GM23338 (cell line): Measurements from ENCODE around the gene ARL5B. TPM values are rescaled to one million over a fixed set of nuclear protein-coding genes. Genes with fewer than 3 reads are reported as not detected.

Experiments
- ATAC-seq: fragments of 200-7000 bp; cut with Tn5 transposase; 3 replicates; pipeline ENCODE4 v1.9.1; 2020
- DNase-seq: peaks from one replicate; pipeline ENCODE4 v3.0.0-alpha.2; 2015; ENCODE audit warnings: low spot score
- H2AFZ ChIP-seq: fragments of 200-600 bp; sonication (generic); 2 replicates; pipeline ENCODE4 v1.8.0; 2016; ENCODE audit warnings: antibody characterized with exemption, mild to moderate bottlenecking, moderate library complexity
- H3F3A ChIP-seq: fragments of 200-600 bp; sonication (generic); replicated peaks from 2 replicates; pipeline ENCODE4 v1.8.0; 2017; ENCODE audit warnings: antibody characterized with exemption, mixed run types, low read depth
- H3K27ac ChIP-seq: fragments of 200-600 bp; sonication (generic); 2 replicates; pipeline ENCODE4 v1.6.1; 2016; ENCODE audit warnings: low read depth
- H3K27me3 ChIP-seq: fragments of 200-600 bp; sonication (generic); 2 replicates; pipeline ENCODE4 v1.8.0; 2016; ENCODE audit warnings: mild to moderate bottlenecking, mixed run types, moderate library complexity; ENCODE audit not compliant: insufficient read depth
- H3K36me3 ChIP-seq: fragments of 200-600 bp; sonication (generic); 2 replicates; pipeline ENCODE4 v1.8.0; 2016; ENCODE audit warnings: mild to moderate bottlenecking; ENCODE audit not compliant: insufficient read depth
- H3K4me1 ChIP-seq: fragments of 200-600 bp; sonication (generic); 2 replicates; pipeline ENCODE4 v1.8.0; 2016; ENCODE audit warnings: mild to moderate bottlenecking, moderate library complexity; ENCODE audit not compliant: insufficient read depth
- H3K4me2 ChIP-seq: fragments of 200-600 bp; sonication (generic); 2 replicates; pipeline ENCODE4 v1.7.1; 2017; ENCODE audit warnings: mixed run types
- H3K4me3 ChIP-seq: fragments of 200-600 bp; sonication (generic); 2 replicates; pipeline ENCODE4 v1.6.1; 2016; ENCODE audit warnings: mixed run types
- H3K79me2 ChIP-seq: fragments of 200-600 bp; sonication (generic); replicated peaks from 2 replicates; pipeline ENCODE4 v1.8.0; 2017; ENCODE audit warnings: mild to moderate bottlenecking; ENCODE audit not compliant: insufficient read depth
- H3K9me2 ChIP-seq: fragments of 200-600 bp; sonication (generic); 2 replicates; pipeline ENCODE4 v1.8.0; 2017; ENCODE audit not compliant: insufficient read depth
- H4K20me1 ChIP-seq: fragments of 200-600 bp; sonication (generic); replicated peaks from 2 replicates; pipeline ENCODE4 v1.8.0; 2017; ENCODE audit warnings: mild to moderate bottlenecking; ENCODE audit not compliant: insufficient read depth
- H3K27ac Mint-ChIP-seq: 2 replicates; pipeline ENCODE4 v1.8.0; 2020; ENCODE audit warnings: inconsistent platforms, mild to moderate bottlenecking, moderate library complexity, mixed read lengths
- H3K27me3 Mint-ChIP-seq: 3 replicates; pipeline ENCODE4 v1.8.0; 2022; ENCODE audit warnings: low read depth, mild to moderate bottlenecking, moderate library complexity, mixed read lengths, inconsistent platforms; ENCODE audit not compliant: insufficient read depth, poor library complexity
- H3K36me3 Mint-ChIP-seq: 3 replicates; pipeline ENCODE4 v1.8.0; 2021; ENCODE audit warnings: low read depth, mild to moderate bottlenecking, inconsistent platforms, moderate library complexity, mixed read lengths
- H3K4me1 Mint-ChIP-seq: 3 replicates; pipeline ENCODE4 v1.8.0; 2020; ENCODE audit warnings: mild to moderate bottlenecking, inconsistent platforms, mixed read lengths
- H3K4me3 Mint-ChIP-seq: 3 replicates; pipeline ENCODE4 v1.8.0; 2021; ENCODE audit warnings: moderate library complexity, mild to moderate bottlenecking, inconsistent platforms, mixed read lengths
- H3K9me3 Mint-ChIP-seq: 3 replicates; pipeline ENCODE4 v1.8.0; 2020; ENCODE audit warnings: moderate library complexity, mild to moderate bottlenecking, inconsistent platforms, mixed read lengths
- CREB1 ChIP-seq: fragments of 250-450 bp; sonication (Bioruptor Pico); IDR thresholded peaks from 2 replicates; pipeline ENCODE4 v1.5.0; 2020; ENCODE audit warnings: low read depth, mild to moderate bottlenecking, moderate library complexity
- CTCF ChIP-seq, 2 experiments: fragments of 200-600 bp in 1 of 2; sonication (generic) in 1 of 2; conservative IDR thresholded peaks; 2 replicates each; pipeline versions ENCODE4 v1.5.1 to v1.6.1; 2016 to 2017; ENCODE audit warnings: antibody characterized with exemption in 2 of 2, low read depth in 2 of 2, mild to moderate bottlenecking in 2 of 2, moderate library complexity in 1 of 2
- EZH2 ChIP-seq: fragments of 200-600 bp; sonication (generic); IDR thresholded peaks from one replicate; pipeline ENCODE4 v1.8.0; 2017; ENCODE audit warnings: antibody characterized with exemption, mild to moderate bottlenecking, low read depth; ENCODE audit not compliant: unreplicated experiment
- EZH2phosphoT487 ChIP-seq: fragments of 200-600 bp; sonication (generic); IDR thresholded peaks from one replicate; pipeline ENCODE4 v1.8.1; 2018; ENCODE audit warnings: antibody characterized with exemption; ENCODE audit not compliant: unreplicated experiment
- JUNB ChIP-seq: IDR thresholded peaks from one replicate; pipeline ENCODE4 v1.6.1; 2016; ENCODE audit warnings: antibody characterized with exemption; ENCODE audit not compliant: unreplicated experiment
- POLR2AphosphoS5 ChIP-seq: IDR thresholded peaks from 2 replicates; pipeline ENCODE4 v1.6.1; 2016; ENCODE audit warnings: antibody characterized with exemption, low read depth
- REST ChIP-seq: IDR thresholded peaks from one replicate; pipeline ENCODE4 v1.6.1; 2018; ENCODE audit warnings: antibody characterized with exemption; ENCODE audit not compliant: unreplicated experiment
- STAT1 ChIP-seq: IDR thresholded peaks from one replicate; pipeline ENCODE4 v1.6.1; 2016; ENCODE audit warnings: antibody characterized with exemption; ENCODE audit not compliant: unreplicated experiment
- ZNF114 ChIP-seq: fragments of 250-450 bp; sonication (Bioruptor Pico); IDR thresholded peaks from 2 replicates; pipeline ENCODE4 v1.5.0; 2020; ENCODE audit warnings: mild to moderate bottlenecking, moderate library complexity
- ZNF462 ChIP-seq: fragments of 250-450 bp; sonication (Bioruptor Pico); IDR thresholded peaks from 2 replicates; pipeline ENCODE4 v1.5.0; 2020; ENCODE audit warnings: mild to moderate bottlenecking, moderate library complexity
- polyA plus RNA-seq: library from polyadenylated mRNA; unstranded; fragments of >200 nt; fragmentation: Nextera tagmentation; extraction: Ambion mirVana; gene quantifications from 2 replicates; pipeline ENCODE4 v1.2.1, GENCODE V29; 2016
- total RNA-seq: library from RNA; depleted of rRNA; stranded (reverse); fragments of >200 nt; shearing (Covaris generic); gene quantifications from 2 replicates; pipeline ENCODE4 v1.2.3, GENCODE V29; 2014

ARL5B gene
- total and polyA plus RNA-seq, 2 experiments from 2014 or later = 22.8 to 76.4 TPM

GRCh38 chr10:18615618-18616017 lies 43.6 kb upstream of the ARL5B start:
- Mint-ChIP-seq H3K4me1 (peaks cover 3% of the 10 kb centered on the region; the same call in 2 of the 3 replicates), H3K27ac (no peak overlapping the region), H3K36me3 (peaks cover 14% of the 10 kb centered on the region; the same call in 2 of the 3 replicates), H3K9me3 (no peaks in the 10 kb centered on the region), H3K4me3 (no peak overlapping the region), H3K27me3 (peaks cover 4% of the 10 kb centered on the region)
- Histone ChIP-seq H3K4me1 (no peaks in the 10 kb centered on the region), H3K36me3 (no peaks in the 10 kb centered on the region), H3K9me2 (no peaks in the 10 kb centered on the region), H2AFZ (no peak overlapping the region), H3K27me3 (no peaks in the 10 kb centered on the region), H3K27ac (no peak overlapping the region), H3K4me2 (no peak overlapping the region), H3K4me3 (no peak overlapping the region), H3F3A (no peaks in the 10 kb centered on the region), H3K79me2 (no peaks in the 10 kb centered on the region), H4K20me1 (0 out of 2 replicates have a peak, but pooled peaks cover 5% of the 10 kb centered on the region)
- no peak for ATAC-seq
- no peak for DNase-seq
- TF ChIP-seq POLR2AphosphoS5 (no peak), ZNF114 (CRISPR knock-in tag) (no peak), EZH2phosphoT487 (no peak), STAT1 (no peak), CTCF (conservative IDR thresholded peaks at IDR 0.05; ENCODE audit: low read depth in 2 of 2) (no peak), CREB1 (no peak), EZH2 (no peak), JUNB (no peak), REST (no peak), ZNF462 (CRISPR knock-in tag) (no peak)
